Subcutaneous adipose tissue (tissue), 4 donors: ENCODE results near the gene CFAP92. TPM values are rescaled to one million over a fixed set of nuclear protein-coding genes. Genes with fewer than 3 reads are reported as not detected.

Experiments used
- CTCF ChIP-seq: fragments of 450-650 bp; IDR thresholded peaks from one replicate; pipeline ENCODE4 v1.5.1; 2016; ENCODE audit warnings: low read depth, mild to moderate bottlenecking, control low read depth, antibody characterized with exemption, moderate library complexity
- total RNA-seq, 4 donors: library from RNA; depleted of rRNA; stranded (reverse); fragments of >200 nt; gene quantifications; one replicate each; pipeline ENCODE4 v1.1.0, GENCODE V29; 2016

Gene CFAP92
- total RNA-seq, 4 donors from 2014 or later, result 0.22 to 1.5 (median 0.90) TPM

GRCh38 chr3:128940252-128940651 is 53.6 kb downstream of the CFAP92 start:
- no peak for TF ChIP-seq CTCF

GRCh38 chr3:128936341-128936740 is 57.5 kb downstream of the CFAP92 start:
- no peak for TF ChIP-seq CTCF

- TF ChIP-seq CTCF, result no peak
These were observed 58.0 kb downstream of the CFAP92 start for GRCh38 chr3:128935922-128936321.

GRCh38 chr3:128933922-128934253 is 60.0 kb downstream of the CFAP92 start:
- no peak for TF ChIP-seq CTCF

GRCh38 chr3:128933213-128933921 is 60.5 kb downstream of the CFAP92 start:
- no peak for TF ChIP-seq CTCF

GRCh38 chr3:128932516-128933212 is 61.2 kb downstream of the CFAP92 start:
- no peak for TF ChIP-seq CTCF

- no peak for TF ChIP-seq CTCF
These were observed 62.8 kb downstream of the CFAP92 start for GRCh38 chr3:128931046-128931445.
